GM18508 (cell line): ENCODE results near the gene LRBA.
"Not testable (repeated sequence)": the region's sequence is repeated elsewhere in the genome, so short reads cannot be mapped to it uniquely, and the experiment has no call there.

Experiments used
- ATAC-seq: cut with Tn5 transposase; IDR thresholded peaks from one replicate; pipeline ENCODE4 v1.9.1; 2021; ENCODE audit warnings: moderate number of reproducible peaks; ENCODE audit not compliant: insufficient read depth, unreplicated experiment

The LRBA gene

GRCh38 chr4:150771382-150771781, 243.7 kb downstream of the LRBA start:
- ATAC-seq, result no peak

GRCh38 chr4:150769845-150770244, 245.2 kb downstream of the LRBA start:
- ATAC-seq, result no peak

- ATAC-seq, result no peak
These were observed 245.8 kb downstream of the LRBA start for GRCh38 chr4:150769248-150769647.

- no peak for ATAC-seq
These were observed 246.6 kb downstream of the LRBA start for GRCh38 chr4:150768497-150768896.

- ATAC-seq, result no peak
These were observed 249.9 kb downstream of the LRBA start for GRCh38 chr4:150765216-150765615.

- no peak for ATAC-seq
These were observed 263.4 kb downstream of the LRBA start for GRCh38 chr4:150751648-150752047.

GRCh38 chr4:150750824-150751223, 264.3 kb downstream of the LRBA start:
- no peak for ATAC-seq

GRCh38 chr4:150746156-150746555, 268.9 kb downstream of the LRBA start:
- ATAC-seq, result no peak

GRCh38 chr4:150744570-150744969, 270.5 kb downstream of the LRBA start:
- ATAC-seq, result no peak

- ATAC-seq, result no peak
These were observed 271.3 kb downstream of the LRBA start for GRCh38 chr4:150743564-150744342.

GRCh38 chr4:150742930-150743329, 272.2 kb downstream of the LRBA start:
- ATAC-seq, result not testable (repeated sequence)

- no peak for ATAC-seq
These were observed 275.5 kb downstream of the LRBA start for GRCh38 chr4:150739591-150739990.

- ATAC-seq, result no peak
These were observed 289.0 kb downstream of the LRBA start for GRCh38 chr4:150725957-150726523.

- no peak for ATAC-seq
These were observed 291.2 kb downstream of the LRBA start for GRCh38 chr4:150723727-150724411.

GRCh38 chr4:150722908-150723362, 292.1 kb downstream of the LRBA start:
- no peak for ATAC-seq

GRCh38 chr4:150720973-150721518, 294.0 kb downstream of the LRBA start:
- no peak for ATAC-seq

GRCh38 chr4:150717952-150718351, 297.1 kb downstream of the LRBA start:
- no peak for ATAC-seq

- ATAC-seq, result no peak
These were observed 300.3 kb downstream of the LRBA start for GRCh38 chr4:150714462-150715438.

GRCh38 chr4:150713251-150713650, 301.8 kb downstream of the LRBA start:
- ATAC-seq, result no peak
